GM12878 (cell line): Measurements from ENCODE around the gene CHURC1. TPM values are rescaled to one million over a fixed set of nuclear protein-coding genes. Genes with fewer than 3 reads are reported as not detected.
A peak's percentile ranks its signal among the peaks of the same experiment; 100 is the strongest.

Experiments used
- BACH1 ChIP-seq: fragments of 450-650 bp; IDR thresholded peaks from 2 replicates; pipeline ENCODE4 v1.6.1; 2017; ENCODE audit warnings: mild to moderate bottlenecking, borderline replicate concordance
- BRCA1 ChIP-seq: IDR thresholded peaks from 2 replicates; pipeline ENCODE4 v1.6.1; 2011; ENCODE audit warnings: low read depth, low read length, improper control_type of control experiment
- EED ChIP-seq: sonication (generic); IDR thresholded peaks from 2 replicates; pipeline ENCODE4 v1.6.1; 2016; ENCODE audit warnings: antibody characterized with exemption, low read depth
- ELK1 ChIP-seq: IDR thresholded peaks from 2 replicates; pipeline ENCODE4 v1.6.1; 2012; ENCODE audit warnings: low read depth, low read length, improper control_type of control experiment
- FOXM1 ChIP-seq: IDR thresholded peaks from 2 replicates; pipeline ENCODE4 v1.6.1; 2012; ENCODE audit warnings: low read depth, mild to moderate bottlenecking, inconsistent platforms, low read length, moderate library complexity
- GABPA ChIP-seq: IDR thresholded peaks from 2 replicates; pipeline ENCODE4 v1.6.1; 2014; ENCODE audit warnings: antibody characterized with exemption, low read depth, mild to moderate bottlenecking, inconsistent platforms
- LARP7 ChIP-seq: fragments of 450-650 bp; IDR thresholded peaks from 2 replicates; pipeline ENCODE4 v1.6.1; 2017; ENCODE audit warnings: mild to moderate bottlenecking
- NR2F1 ChIP-seq: fragments of 450-650 bp; conservative IDR thresholded peaks from 2 replicates; pipeline ENCODE4 v1.6.1; 2017; ENCODE audit warnings: mild to moderate bottlenecking
- POU2F2 ChIP-seq: IDR thresholded peaks from 3 replicates; pipeline ENCODE4 v1.6.1; 2011; ENCODE audit warnings: low read depth, mild to moderate bottlenecking, low read length, borderline replicate concordance
- SIX5 ChIP-seq: IDR thresholded peaks from 2 replicates; pipeline ENCODE4 v1.6.1; 2011; ENCODE audit warnings: mild to moderate bottlenecking, low read depth, low read length, moderate library complexity; ENCODE audit not compliant: severe bottlenecking
- SMAD1 ChIP-seq: fragments of 450-650 bp; IDR thresholded peaks from 2 replicates; pipeline ENCODE4 v1.6.1; 2018; ENCODE audit warnings: mild to moderate bottlenecking, low read depth; ENCODE audit not compliant: partially characterized antibody
- STAT3 ChIP-seq: IDR thresholded peaks from 2 replicates; pipeline ENCODE4 v1.6.1; 2011; ENCODE audit warnings: low read depth, low read length, improper control_type of control experiment
- TBL1XR1 ChIP-seq: IDR thresholded peaks from 2 replicates; pipeline ENCODE4 v1.6.1; 2012; ENCODE audit warnings: low read depth, low read length, improper control_type of control experiment
- ZBTB4 ChIP-seq: fragments of 450-650 bp; formaldehyde crosslinking; IDR thresholded peaks from 2 replicates; pipeline ENCODE4 v1.4.0; 2022; ENCODE audit warnings: mild to moderate bottlenecking, moderate library complexity
- ZNF217 ChIP-seq: fragments of 450-650 bp; IDR thresholded peaks from 2 replicates; pipeline ENCODE4 v1.6.1; 2017; ENCODE audit warnings: antibody characterized with exemption, mild to moderate bottlenecking
- ZNF687 ChIP-seq: fragments of 450-650 bp; IDR thresholded peaks from 2 replicates; pipeline ENCODE4 v1.6.1; 2017; ENCODE audit warnings: mild to moderate bottlenecking, moderate library complexity
- polyA plus RNA-seq, 11 experiments: library from polyadenylated mRNA; depleted of rRNA in 4 of 11; unstranded in 6 of 11; stranded (reverse) in 5 of 11; fragments of >200 nt; fragmentation: Nextera tagmentation in 4 of 11; fragmentation: Illumina TruSeq in 1 of 11; extraction: Ambion mirVana in 4 of 11; extraction: Trizol in 1 of 11; gene quantifications; 1 replicate in 1 of 11; 2 replicates in 10 of 11; pipeline versions ENCODE4 v1.2.1 to v1.2.3, GENCODE V29; 2011 to 2016; ENCODE audit warnings: inconsistent platforms in 2 of 11, missing spikeins in 2 of 11, low read depth in 1 of 11
- total RNA-seq, 4 experiments: library from RNA; depleted of rRNA in 3 of 4; stranded (reverse); fragments of >200 nt in 3 of 4; fragmentation: Illumina TruSeq in 1 of 4; extraction: Trizol in 1 of 4; gene quantifications; 2 replicates each; pipeline versions ENCODE4 v1.2.1 to v1.2.3, GENCODE V29; 2013 to 2021

The CHURC1 gene
- total and polyA plus RNA-seq, 10 of the 15 experiments (the other 5 are each of a cell fraction or from before 2014, with no cell fraction given): 41.0 to 421 (median 140) TPM

- TF ChIP-seq ZNF687 (0 out of 2 replicates have a peak, but pooled peaks have one; percentile 34), TBL1XR1 (0 out of 2 replicates have a peak, but pooled peaks have one; percentile 22), BACH1 (peak; percentile 82), SIX5 (peak; percentile 23), POU2F2 (no peak; the same call in 2 of the 3 replicates), ELK1 (peak; percentile 72), FOXM1 (0 out of 2 replicates have a peak, but pooled peaks have one; percentile 3), GABPA (no peak; the same call in 1 of the 2 replicates), ZNF217 (no peak), LARP7 (0 out of 2 replicates have a peak, but pooled peaks have one; percentile 65), SMAD1 (no peak), EED (peak; percentile 33; the same call in 1 of the 2 replicates), ZBTB4 (no peak), STAT3 (no peak), NR2F1 (no peak; the same call in 1 of the 2 replicates), BRCA1 (peak; percentile 83)
Observed at GRCh38 chr14:64914237-64915028, at the start of gene CHURC1 (continued).
